ENCODE data around the gene ELP2. TPM values are rescaled to one million over a fixed set of nuclear protein-coding genes. Genes with fewer than 3 reads are reported as not detected.
A peak's percentile ranks its signal among the peaks of the same experiment; 100 is the strongest.
"Not testable (repeated sequence)": the region's sequence is repeated elsewhere in the genome, so short reads cannot be mapped to it uniquely, and the experiment has no call there.

Gene ELP2
- total RNA-seq (2021): 96.5 and 110 TPM in 2 replicates
- percentile 88 among the genes with signal in this experiment for Bru-seq, nascent RNA
- BruChase-seq, experiment 1, labeled RNA remaining after a 2-hour chase: percentile 94 among the genes with signal in this experiment
- BruChase-seq, experiment 2, labeled RNA remaining after a 6-hour chase: percentile 84 among the genes with signal in this experiment
- long read RNA-seq, full-length matches to known transcripts: 137 of 189 reads
- long read RNA-seq, partial matches to known transcripts: 9 of 189 reads
- long read RNA-seq, other reads (novel, unspliced or antisense): 43 of 189 reads

GRCh38 chr18:36129300-36130038, at the start of gene ELP2, which contains the start of gene SLC39A6:
Gene ELP2, plus strand, starts transcription at chr18:36129899. Its CDS starts 35 bp downstream, at chr18:36129934.
Gene SLC39A6, minus strand, starts transcription at chr18:36129340. Its CDS starts 2,333 bp downstream, at chr18:36127007.
- Histone ChIP-seq H3K4me1 (ENCODE audit: insufficient read depth, low read length, poor library complexity, severe bottlenecking) (peaks cover 9% of the 10 kb centered on the region), H3K27me3 (replicated peaks; ENCODE audit: insufficient read depth, low read depth, low read length, poor library complexity) (no peaks in the 10 kb centered on the region), H3K4me3 (ENCODE audit: low read depth, low read length, poor library complexity, severe bottlenecking) (peak within 1 kb of the TSS; percentile 83), H3K27ac (ENCODE audit: low read depth, low read length, poor library complexity, severe bottlenecking) (peak within 1 kb of the TSS; percentile 99), H3K36me3 (ENCODE audit: insufficient read depth, low read length, poor library complexity, severe bottlenecking) (peaks cover 8% of the 10 kb centered on the region), H3K9me3 (ENCODE audit: low read depth, low read length, poor library complexity, severe bottlenecking) (no peaks in the 10 kb centered on the region)
- ChIA-PET CTCF (no interaction called here), POLR2A (ENCODE audit: low non-redundant PET) (no interaction called here)
- BruUV-seq (replicated peaks): no TSS peak
- TF ChIP-seq EZH2 (IDR thresholded peaks at IDR 0.05; ENCODE audit: borderline replicate concordance, low read depth, low read length, poor library complexity, severe bottlenecking) (no peak), CTCF (conservative IDR thresholded peaks at IDR 0.05; ENCODE audit: low read depth, low read length) (no peak)
- intact Hi-C loops (cut with micrococcal nuclease; ENCODE audit: unreplicated experiment): no loop called here
- peak; percentile 96 for DNase-seq (ENCODE audit: low spot score)

- CTCF ChIA-PET; H3K27me3 ChIP-seq (replicated peaks; ENCODE audit: insufficient read depth, low read depth, low read length, poor library complexity); BruUV-seq (replicated peaks); intact Hi-C loops (cut with micrococcal nuclease; ENCODE audit: unreplicated experiment); H3K27ac ChIP-seq (ENCODE audit: low read depth, low read length, poor library complexity, severe bottlenecking); H3K4me3 ChIP-seq (ENCODE audit: low read depth, low read length, poor library complexity, severe bottlenecking); H3K9me3 ChIP-seq (ENCODE audit: low read depth, low read length, poor library complexity, severe bottlenecking); H3K4me1 ChIP-seq (ENCODE audit: insufficient read depth, low read length, poor library complexity, severe bottlenecking); DNase-seq (ENCODE audit: low spot score); H3K36me3 ChIP-seq (ENCODE audit: insufficient read depth, low read length, poor library complexity, severe bottlenecking): not testable (repeated sequence)
- POLR2A ChIA-PET (ENCODE audit: low non-redundant PET): interaction anchor here (0.7 kb wide), 1 partner anchor 12 kb away, joined by 3 read pairs; no protein-coding TSS in a partner anchor
Measured at GRCh38 chr18:36081118-36081517, 48.6 kb upstream of the ELP2 start.

- intact Hi-C loops (cut with micrococcal nuclease; ENCODE audit: unreplicated experiment): no loop called here
- Histone ChIP-seq H3K4me3 (ENCODE audit: low read depth, low read length, poor library complexity, severe bottlenecking) (no peak overlapping the region), H3K4me1 (ENCODE audit: insufficient read depth, low read length, poor library complexity, severe bottlenecking) (no peaks in the 10 kb centered on the region), H3K36me3 (ENCODE audit: insufficient read depth, low read length, poor library complexity, severe bottlenecking) (no peaks in the 10 kb centered on the region), H3K9me3 (ENCODE audit: low read depth, low read length, poor library complexity, severe bottlenecking) (no peaks in the 10 kb centered on the region), H3K27me3 (replicated peaks; ENCODE audit: insufficient read depth, low read depth, low read length, poor library complexity) (no peaks in the 10 kb centered on the region), H3K27ac (ENCODE audit: low read depth, low read length, poor library complexity, severe bottlenecking) (no peak overlapping the region)
- no TSS peak for BruUV-seq (replicated peaks)
- DNase-seq (ENCODE audit: low spot score): no peak
- ChIA-PET CTCF (no interaction called here), POLR2A (ENCODE audit: low non-redundant PET) (no interaction called here)
- TF ChIP-seq EZH2 (IDR thresholded peaks at IDR 0.05; ENCODE audit: borderline replicate concordance, low read depth, low read length, poor library complexity, severe bottlenecking) (no peak), CTCF (conservative IDR thresholded peaks at IDR 0.05; ENCODE audit: low read depth, low read length) (no peak)
Measured at GRCh38 chr18:36083729-36084128, 46.0 kb upstream of the ELP2 start.

All from A673 (cell line).